H1 (cell line): ENCODE results near the gene EPN3. TPM values are rescaled to one million over a fixed set of nuclear protein-coding genes. Genes with fewer than 3 reads are reported as not detected.

ENCODE experiments used
- CTCF ChIA-PET: fragments of 300-600 bp; sonication (Branson Sonifier 250); formaldehyde crosslinking; loops from one replicate; lab custom pipeline; 2021; ENCODE audit not compliant: partially characterized antibody; lab: Charles Lee
- POLR2A ChIA-PET: fragments of 300-600 bp; sonication (Branson Sonifier 250); formaldehyde crosslinking; loops from one replicate; lab custom pipeline; 2021; ENCODE audit warnings: inconsistent platforms; ENCODE audit not compliant: partially characterized antibody; lab: Charles Lee
- DNase-seq, 2 experiments: peaks; one replicate each; pipeline versions ENCODE4 v3.0.0 to v3.0.0-alpha.2; 2010 to 2022; ENCODE audit warnings: low spot score in 2 of 2, low read depth in 1 of 2, mixed read lengths in 1 of 2
- FAIRE-seq: peaks from 2 replicates; lab custom pipeline; 2011; peaks lifted over from hg19 to GRCh38; lab: Jason Lieb, UNC
- H2AFZ ChIP-seq: 2 replicates; pipeline ENCODE4 v1.8.1; 2012; ENCODE audit warnings: low read length, inconsistent platforms
- H2AK5ac ChIP-seq: 2 replicates; pipeline ENCODE4 v1.6.1; 2013; ENCODE audit warnings: low read depth, low read length
- H2BK120ac ChIP-seq: replicated peaks from 2 replicates; pipeline ENCODE3; 2013; ENCODE audit warnings: low read depth, low read length, inconsistent platforms
- H2BK12ac ChIP-seq: 2 replicates; pipeline ENCODE4 v1.6.1; 2013; ENCODE audit warnings: low read depth, low read length
- H2BK15ac ChIP-seq: 2 replicates; pipeline ENCODE4 v1.6.1; 2013; ENCODE audit warnings: low read length
- H2BK20ac ChIP-seq: 2 replicates; pipeline ENCODE4 v1.6.1; 2013; ENCODE audit warnings: low read length
- H2BK5ac ChIP-seq: 2 replicates; pipeline ENCODE4 v1.6.1; 2013; ENCODE audit warnings: low read depth, low read length
- H3K14ac ChIP-seq: 2 replicates; pipeline ENCODE4 v1.6.1; 2013; ENCODE audit warnings: inconsistent platforms; ENCODE audit not compliant: insufficient read length
- H3K18ac ChIP-seq: 2 replicates; pipeline ENCODE4 v1.6.1; 2013; ENCODE audit warnings: low read length; ENCODE audit errors: extremely low read depth
- H3K23ac ChIP-seq: 2 replicates; pipeline ENCODE4 v1.6.1; 2013; ENCODE audit warnings: inconsistent platforms; ENCODE audit not compliant: insufficient read length
- H3K23me2 ChIP-seq: 2 replicates; pipeline ENCODE4 v1.6.1; 2013; ENCODE audit warnings: low read depth, low read length
- H3K27ac ChIP-seq: 2 replicates; pipeline ENCODE4 v1.6.1; 2011; ENCODE audit warnings: low read depth, low read length, inconsistent platforms
- H3K27me3 ChIP-seq, 4 experiments: replicated peaks in 1 of 4; 1 replicate in 1 of 4; 2 replicates in 3 of 4; pipeline versions ENCODE4 v1.6.1 to v1.8.1; 2011 to 2013; ENCODE audit warnings: low read length in 3 of 4, mild to moderate bottlenecking in 3 of 4, inconsistent platforms in 2 of 4, mixed read lengths in 2 of 4, moderate library complexity in 1 of 4; ENCODE audit not compliant: control insufficient read depth in 3 of 4, insufficient read depth in 3 of 4; ENCODE audit errors: extremely low read depth in 1 of 4
- H3K36me3 ChIP-seq, 4 experiments: 2 replicates each; pipeline versions ENCODE4 v1.6.1 to v1.8.1; 2011 to 2013; ENCODE audit warnings: mild to moderate bottlenecking in 4 of 4, low read length in 3 of 4, moderate library complexity in 2 of 4, control low read depth in 1 of 4, inconsistent platforms in 1 of 4; ENCODE audit not compliant: insufficient read depth in 4 of 4, control insufficient read depth in 2 of 4
- H3K4ac ChIP-seq: replicated peaks from 2 replicates; pipeline ENCODE3; 2013; ENCODE audit warnings: low read length, low read depth, mixed read lengths, inconsistent platforms; ENCODE audit not compliant: insufficient read length
- H3K4me1 ChIP-seq, 4 experiments: replicated peaks in 1 of 4; 1 replicate in 1 of 4; 2 replicates in 3 of 4; pipeline versions ENCODE4 v1.6.1 to v1.8.1; 2011 to 2013; ENCODE audit warnings: low read length in 3 of 4, inconsistent platforms in 2 of 4, mixed read lengths in 1 of 4; ENCODE audit not compliant: insufficient read depth in 4 of 4, control insufficient read depth in 3 of 4
- H3K4me2 ChIP-seq, 2 experiments: 2 replicates each; pipeline versions ENCODE4 v1.6.1 to v1.8.1; 2011 to 2013; ENCODE audit warnings: low read depth in 2 of 2, low read length in 2 of 2, control low read depth in 1 of 2, inconsistent platforms in 1 of 2, mild to moderate bottlenecking in 1 of 2; ENCODE audit not compliant: insufficient read depth in 1 of 2
- H3K4me3 ChIP-seq, 4 experiments: fragments of 200-600, 300-600 bp in 1 of 4; sonication (generic), shearing (Covaris generic), sonication (Bioruptor Twin) in 1 of 4; 2 replicates each; pipeline versions ENCODE4 v1.5.1 to v1.8.1; 2011 to 2016; ENCODE audit warnings: low read length in 4 of 4, low read depth in 3 of 4, control low read depth in 2 of 4, inconsistent platforms in 2 of 4, mild to moderate bottlenecking in 2 of 4, mixed read lengths in 1 of 4, moderate library complexity in 1 of 4; ENCODE audit not compliant: insufficient read depth in 2 of 4; ENCODE audit errors: extremely low read depth in 1 of 4
- H3K56ac ChIP-seq: replicated peaks from 2 replicates; pipeline ENCODE3; 2013; ENCODE audit warnings: low read depth, mild to moderate bottlenecking, mixed read lengths, low read length, inconsistent platforms; ENCODE audit not compliant: insufficient read length
- H3K79me1 ChIP-seq: 2 replicates; pipeline ENCODE4 v1.6.1; 2013; ENCODE audit warnings: low read depth, low read length, control low read depth
- H3K79me2 ChIP-seq, 2 experiments: 2 replicates each; pipeline versions ENCODE4 v1.6.1 to v1.8.1; 2012 to 2013; ENCODE audit warnings: low read length in 2 of 2, mild to moderate bottlenecking in 2 of 2, inconsistent platforms in 1 of 2; ENCODE audit not compliant: insufficient read depth in 2 of 2, control insufficient read depth in 1 of 2
- H3K9ac ChIP-seq, 4 experiments: replicated peaks in 1 of 4; 1 replicate in 1 of 4; 2 replicates in 3 of 4; pipeline versions ENCODE4 v1.6.1 to v1.8.1; 2011 to 2013; ENCODE audit warnings: low read depth in 3 of 4, low read length in 3 of 4, control low read depth in 2 of 4, mild to moderate bottlenecking in 2 of 4, moderate library complexity in 2 of 4, inconsistent platforms in 1 of 4; ENCODE audit errors: extremely low read depth in 1 of 4
- H3K9me3 ChIP-seq, 2 experiments: 2 replicates each; pipeline versions ENCODE4 v1.6.1 to v1.8.1; 2012 to 2013; ENCODE audit warnings: mild to moderate bottlenecking in 2 of 2, moderate library complexity in 2 of 2, control low read depth in 1 of 2, inconsistent platforms in 1 of 2, low read depth in 1 of 2, low read length in 1 of 2, mixed read lengths in 1 of 2; ENCODE audit not compliant: insufficient read depth in 2 of 2
- H4K20me1 ChIP-seq, 2 experiments: replicated peaks in 1 of 2; 2 replicates each; pipeline versions ENCODE3 to v1.8.1; 2011 to 2013; ENCODE audit warnings: inconsistent platforms in 2 of 2, low read length in 2 of 2, mild to moderate bottlenecking in 1 of 2; ENCODE audit not compliant: insufficient read depth in 2 of 2, control insufficient read depth in 1 of 2
- H4K5ac ChIP-seq: 2 replicates; pipeline ENCODE4 v1.6.1; 2013; ENCODE audit warnings: low read length, low read depth, mixed read lengths, inconsistent platforms; ENCODE audit not compliant: insufficient read length
- H4K8ac ChIP-seq: 2 replicates; pipeline ENCODE4 v1.8.0; 2013; ENCODE audit warnings: mild to moderate bottlenecking, moderate library complexity, low read length, inconsistent platforms; ENCODE audit not compliant: insufficient read depth; ENCODE audit errors: extremely low read depth
- H4K91ac ChIP-seq: replicated peaks from 2 replicates; pipeline ENCODE3; 2013; ENCODE audit warnings: low read length, mixed read lengths, inconsistent platforms; ENCODE audit not compliant: insufficient read length
- ASH2L ChIP-seq: fragments of 200-600, 300-600 bp; sonication (generic); IDR thresholded peaks from one replicate; pipeline ENCODE4 v1.7.1; 2017; ENCODE audit warnings: low read length
- ATF3 ChIP-seq: IDR thresholded peaks from 2 replicates; pipeline ENCODE4 v1.6.1; 2011; ENCODE audit warnings: low read depth, mild to moderate bottlenecking, low read length; ENCODE audit not compliant: insufficient read depth
- CBX8 ChIP-seq: fragments of 300-800, 300-1000 bp; sonication (generic); IDR thresholded peaks from 2 replicates; pipeline ENCODE4 v1.7.1; 2016; ENCODE audit warnings: low read depth, low read length, borderline replicate concordance
- CHD2 ChIP-seq: IDR thresholded peaks from 2 replicates; pipeline ENCODE4 v1.6.1; 2012; ENCODE audit warnings: low read length, improper control_type of control experiment
- CTCF ChIP-seq, 3 experiments: IDR thresholded peaks; 1 replicate in 2 of 3; 2 replicates in 1 of 3; pipeline versions ENCODE4 v1.5.1 to v1.6.1; 2011; ENCODE audit warnings: low read length in 3 of 3, mild to moderate bottlenecking in 3 of 3, inconsistent platforms in 2 of 3, low read depth in 1 of 3, moderate library complexity in 1 of 3; ENCODE audit not compliant: insufficient read depth in 1 of 3; ENCODE audit errors: control extremely low read depth in 1 of 3
- HDAC2 ChIP-seq, 2 experiments: fragments of 300-600 bp in 1 of 2; sonication (generic) in 1 of 2; IDR thresholded peaks; 2 replicates each; pipeline ENCODE4 v1.6.1; 2011 to 2012; ENCODE audit warnings: low read depth in 2 of 2, low read length in 2 of 2, mild to moderate bottlenecking in 2 of 2, moderate library complexity in 2 of 2, borderline replicate concordance in 1 of 2, inconsistent platforms in 1 of 2
- NRF1 ChIP-seq: IDR thresholded peaks from 2 replicates; pipeline ENCODE4 v1.6.1; 2011; ENCODE audit warnings: mild to moderate bottlenecking, low read depth, low read length, improper control_type of control experiment
- RXRA ChIP-seq: IDR thresholded peaks from 2 replicates; pipeline ENCODE4 v1.6.1; 2011; ENCODE audit warnings: low read depth, mild to moderate bottlenecking, low read length, moderate library complexity; ENCODE audit not compliant: insufficient read depth
- WGBS, 2 experiments: shearing (Covaris generic) in 1 of 2; methylation state at CpG; one replicate each; pipeline versions ENCODE4 v1.1.6 to v1.1.7; 2013 to 2015; ENCODE audit warnings: low lambda C conversion rate in 2 of 2, mixed read lengths in 2 of 2, inconsistent platforms in 1 of 2, low coverage in 1 of 2, missing lambda C conversion rate in 1 of 2; ENCODE audit not compliant: insufficient replicate concordance in 2 of 2, insufficient coverage in 1 of 2, insufficient read length in 1 of 2; ENCODE audit errors: extremely low coverage in 1 of 2, missing lambda C conversion rate in 1 of 2; 5-methylcytosine and 5-hydroxymethylcytosine counted together
- polyA plus RNA-seq, 7 experiments: library from polyadenylated mRNA; depleted of rRNA in 3 of 7; stranded (reverse) in 5 of 7; unstranded in 2 of 7; fragments of >200 nt in 5 of 7; fragments of 200-250 nt in 2 of 7; gene quantifications; 1 replicate in 5 of 7; 2 replicates in 1 of 7; 4 replicates in 1 of 7; pipeline versions ENCODE4 v1.2.1 to v1.2.3, GENCODE V29; 2011 to 2013; ENCODE audit warnings: missing spikeins in 2 of 7, mixed read lengths in 2 of 7
- total RNA-seq: library from RNA; stranded (reverse); fragmentation: NEBNext Ultra II Directional; extraction: Animal tissue kit (Norgen Biotek cat#: 25700); gene quantifications from 2 replicates; pipeline ENCODE4 v1.2.1, GENCODE V29; 2021

Gene EPN3
- total and polyA plus RNA-seq, 2 of the 8 experiments (the other 6 are each of a cell fraction or from before 2014, with no cell fraction given) = 6.7 to 7.9 TPM

GRCh38 chr17:50560931-50561745 is 28.6 kb downstream of the EPN3 start:
- H3K27me3 ChIP-seq = peaks cover 27 to 80% (median 71%) of the 10 kb centered on the region in 4 experiments
- no peak for TF ChIP-seq RXRA
- TF ChIP-seq CTCF (IDR thresholded peaks at IDR 0.05; ENCODE audit: control extremely low read depth in 1 of 3, insufficient read depth in 1 of 3, low read depth in 1 of 3, low read length in 3 of 3) = no peak
- TF ChIP-seq CHD2 = no peak
- no peak for TF ChIP-seq CBX8
- TF ChIP-seq ASH2L = no peak
- TF ChIP-seq NRF1 = no peak
- TF ChIP-seq ATF3 = no peak
- TF ChIP-seq HDAC2 (IDR thresholded peaks at IDR 0.05; ENCODE audit: borderline replicate concordance in 1 of 2, low read depth in 2 of 2, low read length in 2 of 2) = no peak

More at GRCh38 chr17:50560931-50561745, 28.6 kb downstream of the EPN3 start:
- H2BK12ac ChIP-seq = no peak overlapping the region
- no peak overlapping the region for H2BK15ac ChIP-seq
- ChIA-PET POLR2A (interaction anchor here (0.9 to 2.2 kb wide), 12 partner anchors 11 to 87 kb away, joined by 3 to 7 read pairs (median 4); partner anchors contain the start of gene SPATA20), CTCF (interaction anchor here (0.6 to 7.2 kb wide), 13 partner anchors 9 to 187 kb away, joined by 3 to 89 read pairs (median 4); no protein-coding TSS in a partner anchor)
- H3K79me2 ChIP-seq = no peaks in the 10 kb centered on the region
- no peaks in the 10 kb centered on the region for H3K36me3 ChIP-seq
- H3K14ac ChIP-seq = no peak overlapping the region
- no peaks in the 10 kb centered on the region for H3K79me1 ChIP-seq
- H3K56ac ChIP-seq = no peak overlapping the region
- H3K4ac ChIP-seq = no peak overlapping the region
- FAIRE-seq (no peak), DNase-seq (peak in 1 of 2 experiments; percentile 75)
- peaks cover 17% of the 10 kb centered on the region; the same call in 1 of the 2 replicates for H3K23me2 ChIP-seq
- H4K5ac ChIP-seq = no peak overlapping the region
- H3K4me3 ChIP-seq = peak overlapping the region; percentile 34 to 63 (median 41)
- no peak overlapping the region for H2BK5ac ChIP-seq
- peak overlapping the region; percentile 75 to 80 for H3K4me2 ChIP-seq
- no peak overlapping the region for H4K8ac ChIP-seq
- H3K9me3 ChIP-seq = no peaks in the 10 kb centered on the region
- no peak overlapping the region for H2BK120ac ChIP-seq
- H3K4me1 ChIP-seq = peaks cover 0 to 37% (median 21%) of the 10 kb centered on the region in 4 experiments; a peak in 6 of 7 replicates
- 1% methylated on average over 25 of the region's 88 CpGs; no CpG with 5 or more reads in 1 of the 2 experiments for WGBS, 2 experiments
- no peak overlapping the region for H2BK20ac ChIP-seq
- H4K91ac ChIP-seq = no peak overlapping the region
- no peak overlapping the region for H2AFZ ChIP-seq
- H3K18ac ChIP-seq = no peak overlapping the region; the same call in 1 of the 2 replicates
- no peak overlapping the region for H3K9ac ChIP-seq
- no peak overlapping the region for H2AK5ac ChIP-seq
- H3K23ac ChIP-seq = no peak overlapping the region
- H4K20me1 ChIP-seq = peaks cover 6 to 7% of the 10 kb centered on the region in 2 experiments
- H3K27ac ChIP-seq = no peak overlapping the region
